Liver (tissue), 3 donors: ENCODE data around the gene ABLIM2.

ENCODE experiments used
- FOXA1 ChIP-seq: IDR thresholded peaks from 2 replicates; pipeline ENCODE4 v1.6.1; 2016; ENCODE audit warnings: antibody characterized with exemption
- GABPA ChIP-seq, 2 donors: IDR thresholded peaks in 1 of 2; conservative IDR thresholded peaks in 1 of 2; 2 replicates each; pipeline ENCODE4 v1.6.1; 2016; ENCODE audit warnings: antibody characterized with exemption in 2 of 2, mild to moderate bottlenecking in 1 of 2, moderate library complexity in 1 of 2
- HNF4A ChIP-seq, 2 donors: conservative IDR thresholded peaks; 2 replicates each; pipeline ENCODE4 v1.6.1; 2016; ENCODE audit warnings: antibody characterized with exemption in 2 of 2, mild to moderate bottlenecking in 2 of 2
- NR2F2 ChIP-seq: IDR thresholded peaks from 2 replicates; pipeline ENCODE4 v1.6.1; 2016; ENCODE audit warnings: antibody characterized with exemption
- RAD21 ChIP-seq, 2 donors: IDR thresholded peaks; 2 replicates each; pipeline ENCODE4 v1.6.1; 2016; ENCODE audit warnings: antibody characterized with exemption in 2 of 2, mild to moderate bottlenecking in 2 of 2
- TAF1 ChIP-seq: conservative IDR thresholded peaks from 2 replicates; pipeline ENCODE4 v1.6.1; 2016; ENCODE audit warnings: antibody characterized with exemption, mild to moderate bottlenecking
- YY1 ChIP-seq: IDR thresholded peaks from 2 replicates; pipeline ENCODE4 v1.6.1; 2016; ENCODE audit warnings: antibody characterized with exemption, mild to moderate bottlenecking
- TF ChIP-seq, protein P1 (sequence below): IDR thresholded peaks from 2 replicates; pipeline ENCODE4 v1.6.1; 2016; ENCODE audit warnings: antibody characterized with exemption
- TF ChIP-seq, protein P2 (sequence below): fragments of 150-350 bp; IDR thresholded peaks from 2 replicates; pipeline ENCODE4 v1.5.1; 2017; ENCODE audit warnings: improper control_type of control experiment, low read depth, low read length; ENCODE audit not compliant: missing input control
- TF ChIP-seq, protein P3 (sequence below): IDR thresholded peaks from 2 replicates; pipeline ENCODE4 v1.6.1; 2016; ENCODE audit warnings: antibody characterized with exemption
- donor health status: healthy.
- donor health status: healthy.

DNA sequence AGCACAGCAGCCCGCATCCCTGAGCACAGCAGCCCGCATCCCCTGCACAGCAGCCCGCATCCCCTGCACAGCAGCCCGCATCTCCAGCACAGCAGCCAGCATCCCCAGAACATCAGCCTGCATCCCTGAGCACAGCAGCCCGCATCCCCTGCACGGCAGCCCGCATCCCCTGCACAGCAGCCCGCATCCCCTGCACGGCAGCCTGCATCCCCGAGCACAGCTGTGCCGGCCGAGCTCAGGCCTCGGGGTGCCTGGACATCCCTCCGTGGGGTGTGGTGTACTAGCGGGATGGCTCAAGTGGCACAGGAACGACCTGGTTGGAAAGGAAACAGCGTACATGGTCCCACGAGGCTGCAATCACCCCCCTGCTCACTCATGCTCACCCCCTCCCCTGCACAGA is 26.8 kb downstream of the ABLIM2 start:
- TF ChIP-seq, protein P1, sequence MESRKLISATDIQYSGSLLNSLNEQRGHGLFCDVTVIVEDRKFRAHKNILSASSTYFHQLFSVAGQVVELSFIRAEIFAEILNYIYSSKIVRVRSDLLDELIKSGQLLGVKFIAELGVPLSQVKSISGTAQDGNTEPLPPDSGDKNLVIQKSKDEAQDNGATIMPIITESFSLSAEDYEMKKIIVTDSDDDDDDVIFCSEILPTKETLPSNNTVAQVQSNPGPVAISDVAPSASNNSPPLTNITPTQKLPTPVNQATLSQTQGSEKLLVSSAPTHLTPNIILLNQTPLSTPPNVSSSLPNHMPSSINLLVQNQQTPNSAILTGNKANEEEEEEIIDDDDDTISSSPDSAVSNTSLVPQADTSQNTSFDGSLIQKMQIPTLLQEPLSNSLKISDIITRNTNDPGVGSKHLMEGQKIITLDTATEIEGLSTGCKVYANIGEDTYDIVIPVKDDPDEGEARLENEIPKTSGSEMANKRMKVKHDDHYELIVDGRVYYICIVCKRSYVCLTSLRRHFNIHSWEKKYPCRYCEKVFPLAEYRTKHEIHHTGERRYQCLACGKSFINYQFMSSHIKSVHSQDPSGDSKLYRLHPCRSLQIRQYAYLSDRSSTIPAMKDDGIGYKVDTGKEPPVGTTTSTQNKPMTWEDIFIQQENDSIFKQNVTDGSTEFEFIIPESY, result no peak
- TF ChIP-seq TAF1 (no peak), GABPA (IDR thresholded peaks at IDR 0.05 in 1 of 2, conservative IDR thresholded peaks at IDR 0.05 in 1 of 2) (no peak), HNF4A (conservative IDR thresholded peaks at IDR 0.05) (no peak), YY1 (no peak), FOXA1 (no peak), NR2F2 (no peak), RAD21 (IDR thresholded peaks at IDR 0.05) (no peak)
- TF ChIP-seq, protein P2, sequence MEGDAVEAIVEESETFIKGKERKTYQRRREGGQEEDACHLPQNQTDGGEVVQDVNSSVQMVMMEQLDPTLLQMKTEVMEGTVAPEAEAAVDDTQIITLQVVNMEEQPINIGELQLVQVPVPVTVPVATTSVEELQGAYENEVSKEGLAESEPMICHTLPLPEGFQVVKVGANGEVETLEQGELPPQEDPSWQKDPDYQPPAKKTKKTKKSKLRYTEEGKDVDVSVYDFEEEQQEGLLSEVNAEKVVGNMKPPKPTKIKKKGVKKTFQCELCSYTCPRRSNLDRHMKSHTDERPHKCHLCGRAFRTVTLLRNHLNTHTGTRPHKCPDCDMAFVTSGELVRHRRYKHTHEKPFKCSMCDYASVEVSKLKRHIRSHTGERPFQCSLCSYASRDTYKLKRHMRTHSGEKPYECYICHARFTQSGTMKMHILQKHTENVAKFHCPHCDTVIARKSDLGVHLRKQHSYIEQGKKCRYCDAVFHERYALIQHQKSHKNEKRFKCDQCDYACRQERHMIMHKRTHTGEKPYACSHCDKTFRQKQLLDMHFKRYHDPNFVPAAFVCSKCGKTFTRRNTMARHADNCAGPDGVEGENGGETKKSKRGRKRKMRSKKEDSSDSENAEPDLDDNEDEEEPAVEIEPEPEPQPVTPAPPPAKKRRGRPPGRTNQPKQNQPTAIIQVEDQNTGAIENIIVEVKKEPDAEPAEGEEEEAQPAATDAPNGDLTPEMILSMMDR, result no peak
- TF ChIP-seq, protein P3, sequence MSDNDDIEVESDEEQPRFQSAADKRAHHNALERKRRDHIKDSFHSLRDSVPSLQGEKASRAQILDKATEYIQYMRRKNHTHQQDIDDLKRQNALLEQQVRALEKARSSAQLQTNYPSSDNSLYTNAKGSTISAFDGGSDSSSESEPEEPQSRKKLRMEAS, result no peak
